ENCODE data around the gene ASTL. TPM values are rescaled to one million over a fixed set of nuclear protein-coding genes. Genes with fewer than 3 reads are reported as not detected.

The ASTL gene
- total and polyA plus RNA-seq, 8 donors = 0.08 TPM; not detected in 7

DNA sequence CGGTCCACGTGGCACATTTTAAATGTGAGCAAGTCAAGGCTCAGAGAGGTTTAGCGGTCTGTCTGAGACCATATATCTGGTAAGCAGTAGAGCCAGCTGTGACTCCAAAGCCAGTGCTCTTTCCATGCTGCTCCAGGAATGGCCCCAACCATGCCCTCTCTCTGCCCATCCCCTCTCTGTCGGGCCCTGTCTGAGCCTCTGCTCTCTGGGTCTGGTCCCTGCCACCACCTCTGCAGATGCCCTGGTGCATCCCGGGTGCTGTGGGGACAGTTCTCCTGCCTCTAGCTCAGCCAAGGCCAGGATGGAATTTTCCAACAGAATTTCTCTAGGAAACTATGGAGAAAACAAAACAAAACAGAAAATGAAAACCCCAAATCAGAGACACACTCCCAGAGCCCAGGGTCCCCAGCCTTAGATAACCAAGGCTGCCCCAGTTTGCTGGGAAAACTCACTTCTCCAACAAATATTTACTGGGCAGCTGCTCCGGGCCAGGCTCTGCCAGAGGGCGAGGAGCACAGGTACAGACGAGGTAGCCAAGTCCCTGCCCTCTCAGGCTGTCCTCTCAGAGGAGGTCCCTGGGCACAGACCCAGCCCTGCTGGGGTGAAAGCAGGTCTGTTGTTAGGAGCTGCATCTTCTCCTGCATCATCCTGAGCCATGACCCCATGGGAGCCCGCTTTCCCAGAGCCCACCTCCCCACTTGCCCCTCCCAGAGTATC, 31.2 kb downstream of the ASTL start:
- TF ChIP-seq POLR2A (IDR thresholded peaks at IDR 0.05) (no peak), POLR2AphosphoS5 (IDR thresholded peaks at IDR 0.05) (no peak), EP300 (IDR thresholded peaks at IDR 0.05) (no peak)
- TF ChIP-seq, protein P1, sequence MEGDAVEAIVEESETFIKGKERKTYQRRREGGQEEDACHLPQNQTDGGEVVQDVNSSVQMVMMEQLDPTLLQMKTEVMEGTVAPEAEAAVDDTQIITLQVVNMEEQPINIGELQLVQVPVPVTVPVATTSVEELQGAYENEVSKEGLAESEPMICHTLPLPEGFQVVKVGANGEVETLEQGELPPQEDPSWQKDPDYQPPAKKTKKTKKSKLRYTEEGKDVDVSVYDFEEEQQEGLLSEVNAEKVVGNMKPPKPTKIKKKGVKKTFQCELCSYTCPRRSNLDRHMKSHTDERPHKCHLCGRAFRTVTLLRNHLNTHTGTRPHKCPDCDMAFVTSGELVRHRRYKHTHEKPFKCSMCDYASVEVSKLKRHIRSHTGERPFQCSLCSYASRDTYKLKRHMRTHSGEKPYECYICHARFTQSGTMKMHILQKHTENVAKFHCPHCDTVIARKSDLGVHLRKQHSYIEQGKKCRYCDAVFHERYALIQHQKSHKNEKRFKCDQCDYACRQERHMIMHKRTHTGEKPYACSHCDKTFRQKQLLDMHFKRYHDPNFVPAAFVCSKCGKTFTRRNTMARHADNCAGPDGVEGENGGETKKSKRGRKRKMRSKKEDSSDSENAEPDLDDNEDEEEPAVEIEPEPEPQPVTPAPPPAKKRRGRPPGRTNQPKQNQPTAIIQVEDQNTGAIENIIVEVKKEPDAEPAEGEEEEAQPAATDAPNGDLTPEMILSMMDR (IDR thresholded peaks at IDR 0.05) = no peak
- Histone ChIP-seq H3K4me3 (no peak overlapping the region), H3K9me3 (peaks cover 0 to 17% (median 8%) of the 10 kb centered on the region in 4 donors), H3K27ac (peak overlapping the region in 1 of 5 donors; percentile 8), H3K4me1 (peaks cover 0 to 17% (median 7%) of the 10 kb centered on the region in 4 donors), H3K27me3 (peaks cover 0 to 15% (median 0%) of the 10 kb centered on the region in 3 donors), H3K36me3 (no peaks in the 10 kb centered on the region)
- intact Hi-C loops (cut with DNase I; ENCODE audit: low total_unique reads) = no loop called here
- WGBS, 5 donors = 60 to 72% (median 63%) methylated on average over 8 to 9 of the region's 9 CpGs
- DNase-seq = no peak

DNA sequence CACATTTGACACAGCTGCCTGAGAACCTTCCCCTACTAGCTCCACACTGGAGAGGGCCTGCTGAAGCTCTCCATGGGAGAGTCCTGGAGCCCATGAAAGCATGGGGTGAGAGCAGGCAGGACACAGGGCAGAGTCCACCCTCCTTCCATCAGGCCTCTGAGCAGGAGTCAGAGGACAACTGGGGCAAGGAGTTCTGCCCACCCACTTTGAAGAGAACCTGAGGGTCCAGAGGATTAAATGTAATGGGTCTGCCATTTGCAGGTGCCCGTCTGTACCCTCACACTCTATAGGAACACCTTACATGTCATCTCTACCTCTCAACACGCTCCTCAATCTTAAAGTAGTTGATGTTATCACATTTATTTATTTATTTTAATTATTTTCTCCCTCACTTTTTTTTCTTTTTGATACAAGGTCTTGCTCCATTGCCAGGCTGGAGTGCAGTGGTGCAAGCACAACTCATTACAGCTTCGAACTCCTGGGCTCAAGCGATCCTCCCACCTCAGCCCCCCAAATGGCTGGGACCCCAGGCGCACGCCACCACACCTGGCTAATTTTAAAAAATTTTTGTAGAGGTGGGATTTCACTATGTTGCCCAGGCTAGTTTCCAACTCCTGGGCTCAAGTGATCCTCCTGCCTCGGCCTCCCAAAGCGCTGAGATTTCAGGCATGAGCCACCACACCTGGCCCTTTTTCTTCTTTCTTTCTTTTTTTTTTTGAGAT, 32.1 kb downstream of the ASTL start:
- WGBS, 5 donors = 96 to 97% (median 97%) methylated on average over 8 of the region's 8 CpGs
- TF ChIP-seq POLR2A (IDR thresholded peaks at IDR 0.05) (no peak), POLR2AphosphoS5 (IDR thresholded peaks at IDR 0.05) (no peak), EP300 (IDR thresholded peaks at IDR 0.05) (no peak)
- TF ChIP-seq, protein P1 (IDR thresholded peaks at IDR 0.05) = no peak
- Histone ChIP-seq H3K27ac (no peak overlapping the region), H3K27me3 (peaks cover 0 to 15% (median 0%) of the 10 kb centered on the region in 3 donors), H3K4me3 (no peak overlapping the region), H3K36me3 (no peaks in the 10 kb centered on the region), H3K9me3 (peaks cover 0 to 17% (median 8%) of the 10 kb centered on the region in 4 donors), H3K4me1 (peaks cover 0 to 17% (median 7%) of the 10 kb centered on the region in 4 donors)
- DNase-seq = no peak
- intact Hi-C loops (cut with DNase I; ENCODE audit: low total_unique reads) = no loop called here

DNA sequence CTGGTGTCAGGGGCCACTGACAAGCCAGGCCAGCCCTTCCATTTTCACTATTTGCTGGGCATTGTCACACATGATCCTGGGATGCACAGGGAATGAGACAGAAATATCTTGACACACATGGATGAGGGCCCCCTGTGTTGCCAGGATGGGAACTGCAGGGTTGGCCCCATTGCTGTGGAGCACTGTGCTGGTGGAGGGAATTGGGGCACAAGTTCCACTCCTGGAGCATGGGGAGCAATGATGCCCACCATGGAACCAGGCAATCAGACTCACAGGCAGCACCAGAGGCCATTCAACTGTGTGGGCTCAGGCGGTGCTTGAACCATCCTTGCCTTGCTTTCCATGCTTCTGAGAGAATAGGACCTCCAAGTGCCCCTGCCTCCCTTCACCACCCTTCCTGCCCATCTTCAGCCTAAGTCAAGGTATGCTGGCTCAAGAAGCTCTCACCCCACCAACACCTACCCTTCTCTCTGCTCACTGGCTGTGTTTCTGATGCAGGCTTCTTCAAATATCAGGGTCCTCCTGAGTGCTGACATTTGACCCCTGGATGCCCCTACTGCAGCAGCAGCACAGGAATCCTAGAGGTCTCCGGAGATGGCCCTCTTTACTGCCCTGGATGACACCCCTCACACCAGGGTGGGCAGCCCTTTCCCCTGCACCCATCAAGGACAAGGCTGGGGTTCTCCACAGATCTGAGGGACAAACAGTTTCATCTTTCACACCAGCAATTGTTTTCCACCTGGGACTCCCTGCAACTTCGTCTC, 33.0 kb downstream of the ASTL start:
- WGBS, 5 donors = 88 to 95% (median 93%) methylated on average over 3 of the region's 3 CpGs
- Histone ChIP-seq H3K9me3 (peaks cover 0 to 17% (median 8%) of the 10 kb centered on the region in 4 donors), H3K4me1 (peaks cover 0 to 17% (median 7%) of the 10 kb centered on the region in 4 donors), H3K27me3 (peaks cover 0 to 15% (median 0%) of the 10 kb centered on the region in 3 donors), H3K27ac (no peak overlapping the region), H3K36me3 (no peaks in the 10 kb centered on the region), H3K4me3 (no peak overlapping the region)
- TF ChIP-seq POLR2AphosphoS5 (IDR thresholded peaks at IDR 0.05) (no peak), POLR2A (IDR thresholded peaks at IDR 0.05) (no peak), EP300 (IDR thresholded peaks at IDR 0.05) (no peak)
- TF ChIP-seq, protein P1 (IDR thresholded peaks at IDR 0.05) = no peak
- intact Hi-C loops (cut with DNase I; ENCODE audit: low total_unique reads) = no loop called here
- DNase-seq = no peak

DNA sequence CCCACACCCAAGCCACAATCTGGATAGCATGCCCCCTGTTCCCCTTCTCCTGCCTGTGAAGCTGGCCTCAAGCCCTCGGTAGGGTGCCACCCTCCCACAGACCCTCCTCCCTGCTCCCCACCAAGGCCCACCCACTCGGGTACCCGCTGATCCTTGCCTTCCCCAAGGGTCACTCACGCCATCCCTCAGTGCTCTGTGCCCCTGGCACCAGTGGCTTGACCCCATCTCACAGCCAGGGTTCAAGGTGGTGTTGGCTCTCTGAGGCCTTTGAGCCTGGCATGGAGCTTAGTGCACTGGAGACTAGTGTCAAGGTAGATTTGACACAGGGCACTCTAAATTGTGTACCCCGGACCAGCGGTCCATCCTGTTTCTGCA, 33.8 kb downstream of the ASTL start:
- DNase-seq = no peak
- TF ChIP-seq EP300 (IDR thresholded peaks at IDR 0.05) (no peak), POLR2A (IDR thresholded peaks at IDR 0.05) (no peak)
- TF ChIP-seq, protein P1 (IDR thresholded peaks at IDR 0.05) = no peak
- no peak overlapping the region for H3K4me3 ChIP-seq
- H3K36me3 ChIP-seq = no peaks in the 10 kb centered on the region
- peaks cover 0 to 17% (median 8%) of the 10 kb centered on the region in 4 donors for H3K9me3 ChIP-seq
- H3K27me3 ChIP-seq = peaks cover 0 to 15% (median 0%) of the 10 kb centered on the region in 3 donors
- intact Hi-C loops (cut with DNase I; ENCODE audit: low total_unique reads) = no loop called here
- peaks cover 0 to 17% (median 7%) of the 10 kb centered on the region in 4 donors for H3K4me1 ChIP-seq
- H3K27ac ChIP-seq = no peak overlapping the region
- WGBS, 5 donors = 77 to 93% (median 89%) methylated on average over 5 to 6 of the region's 6 CpGs
